PC-3 (cell line): ENCODE data around the gene RAX2.

Source experiments
- EZH2 ChIP-seq: fragments of 300-600 bp; sonication (generic); IDR thresholded peaks from one replicate; pipeline ENCODE4 v1.6.1; 2017; ENCODE audit warnings: antibody characterized with exemption, mild to moderate bottlenecking, low read length; ENCODE audit not compliant: unreplicated experiment
- EZH2phosphoT487 ChIP-seq: fragments of 300-600 bp; sonication (generic); IDR thresholded peaks from 2 replicates; pipeline ENCODE4 v1.6.1; 2018; ENCODE audit warnings: mild to moderate bottlenecking, antibody characterized with exemption, low read length, borderline replicate concordance
- TF ChIP-seq, protein P1 (sequence below): fragments of 300-600 bp; sonication (generic); conservative IDR thresholded peaks from 2 replicates; pipeline ENCODE4 v1.5.1; 2017; ENCODE audit warnings: antibody characterized with exemption, low read depth, mild to moderate bottlenecking, low read length

DNA sequence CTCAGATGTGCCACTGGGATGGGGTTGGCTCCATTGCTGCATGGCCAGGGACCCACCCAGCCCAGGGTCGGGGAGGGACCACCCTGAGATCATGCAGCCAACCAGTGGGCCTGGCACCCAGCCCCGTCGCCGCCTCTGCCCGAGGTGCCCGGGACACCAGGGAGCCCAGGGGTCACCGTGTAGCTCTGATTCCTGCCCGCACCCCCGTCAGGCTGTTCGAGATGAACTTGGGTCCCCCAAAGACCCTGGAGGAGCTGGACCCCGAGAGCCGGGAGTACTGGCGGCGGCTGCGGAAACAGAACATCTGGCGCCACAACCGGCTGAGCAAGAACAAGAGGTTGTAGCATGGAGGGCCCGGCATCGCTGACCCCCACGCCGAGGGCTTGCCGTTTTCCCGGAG, 5.0 kb downstream of the RAX2 start:
- TF ChIP-seq EZH2 (no peak), EZH2phosphoT487 (no peak)
- TF ChIP-seq, protein P1, sequence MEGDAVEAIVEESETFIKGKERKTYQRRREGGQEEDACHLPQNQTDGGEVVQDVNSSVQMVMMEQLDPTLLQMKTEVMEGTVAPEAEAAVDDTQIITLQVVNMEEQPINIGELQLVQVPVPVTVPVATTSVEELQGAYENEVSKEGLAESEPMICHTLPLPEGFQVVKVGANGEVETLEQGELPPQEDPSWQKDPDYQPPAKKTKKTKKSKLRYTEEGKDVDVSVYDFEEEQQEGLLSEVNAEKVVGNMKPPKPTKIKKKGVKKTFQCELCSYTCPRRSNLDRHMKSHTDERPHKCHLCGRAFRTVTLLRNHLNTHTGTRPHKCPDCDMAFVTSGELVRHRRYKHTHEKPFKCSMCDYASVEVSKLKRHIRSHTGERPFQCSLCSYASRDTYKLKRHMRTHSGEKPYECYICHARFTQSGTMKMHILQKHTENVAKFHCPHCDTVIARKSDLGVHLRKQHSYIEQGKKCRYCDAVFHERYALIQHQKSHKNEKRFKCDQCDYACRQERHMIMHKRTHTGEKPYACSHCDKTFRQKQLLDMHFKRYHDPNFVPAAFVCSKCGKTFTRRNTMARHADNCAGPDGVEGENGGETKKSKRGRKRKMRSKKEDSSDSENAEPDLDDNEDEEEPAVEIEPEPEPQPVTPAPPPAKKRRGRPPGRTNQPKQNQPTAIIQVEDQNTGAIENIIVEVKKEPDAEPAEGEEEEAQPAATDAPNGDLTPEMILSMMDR = no peak
